Gastrocnemius medialis (tissue), 4 donors: ENCODE data around the gene ITPK1.

Experiments used
- CTCF ChIP-seq, 5 experiments: fragments of 450-650 bp in 3 of 5; fragments of 200-600 bp in 2 of 5; sonication (generic) in 2 of 5; IDR thresholded peaks in 4 of 5; conservative IDR thresholded peaks in 1 of 5; 1 replicate in 4 of 5; 2 replicates in 1 of 5; pipeline ENCODE4 v1.5.1; 2016 to 2019; ENCODE audit warnings: antibody characterized with exemption in 5 of 5, mild to moderate bottlenecking in 3 of 5, moderate library complexity in 3 of 5
- POLR2A ChIP-seq, 2 donors: fragments of 450-650 bp; IDR thresholded peaks; one replicate each; pipeline ENCODE4 v1.6.1; 2017; ENCODE audit warnings: antibody characterized with exemption in 2 of 2, mild to moderate bottlenecking in 2 of 2, moderate library complexity in 2 of 2

- TF ChIP-seq CTCF (IDR thresholded peaks at IDR 0.05 in 4 of 5, conservative IDR thresholded peaks at IDR 0.05 in 1 of 5) (no peak), POLR2A (IDR thresholded peaks at IDR 0.05) (no peak)
These were observed 50.4 kb downstream of the ITPK1 start for GRCh38 chr14:93065272-93065730.
